GM13977 (cell line): Measurements from ENCODE around the gene OR13A1.
"Not testable (repeated sequence)": the region's sequence is repeated elsewhere in the genome, so short reads cannot be mapped to it uniquely, and the experiment has no call there.

ENCODE experiments used
- DNase-seq: peaks from one replicate; pipeline ENCODE4 v3.0.0; 2012; ENCODE audit warnings: low spot score
- in situ Hi-C: fragments of 300-500 bp; cut with MboI; formaldehyde crosslinking; loops from one replicate; pipeline ENCODE4 v1.12.0; 2022; ENCODE audit warnings: low sequenced_read_pairs, low pct_unique_long_range_greater_than_20kb, mixed read lengths, inconsistent platforms; ENCODE audit not compliant: unreplicated experiment
- TF ChIP-seq, protein P1 (sequence below): IDR thresholded peaks from 2 replicates; pipeline ENCODE4 v1.5.1; 2012; ENCODE audit warnings: mild to moderate bottlenecking, control low read depth; ENCODE audit not compliant: insufficient read depth; ENCODE audit errors: extremely low read depth, missing control alignments

Gene OR13A1

GRCh38 chr10:45274364-45274763 lies 41.0 kb downstream of the OR13A1 start:
- in situ Hi-C loops = no loop called here
- TF ChIP-seq, protein P1, sequence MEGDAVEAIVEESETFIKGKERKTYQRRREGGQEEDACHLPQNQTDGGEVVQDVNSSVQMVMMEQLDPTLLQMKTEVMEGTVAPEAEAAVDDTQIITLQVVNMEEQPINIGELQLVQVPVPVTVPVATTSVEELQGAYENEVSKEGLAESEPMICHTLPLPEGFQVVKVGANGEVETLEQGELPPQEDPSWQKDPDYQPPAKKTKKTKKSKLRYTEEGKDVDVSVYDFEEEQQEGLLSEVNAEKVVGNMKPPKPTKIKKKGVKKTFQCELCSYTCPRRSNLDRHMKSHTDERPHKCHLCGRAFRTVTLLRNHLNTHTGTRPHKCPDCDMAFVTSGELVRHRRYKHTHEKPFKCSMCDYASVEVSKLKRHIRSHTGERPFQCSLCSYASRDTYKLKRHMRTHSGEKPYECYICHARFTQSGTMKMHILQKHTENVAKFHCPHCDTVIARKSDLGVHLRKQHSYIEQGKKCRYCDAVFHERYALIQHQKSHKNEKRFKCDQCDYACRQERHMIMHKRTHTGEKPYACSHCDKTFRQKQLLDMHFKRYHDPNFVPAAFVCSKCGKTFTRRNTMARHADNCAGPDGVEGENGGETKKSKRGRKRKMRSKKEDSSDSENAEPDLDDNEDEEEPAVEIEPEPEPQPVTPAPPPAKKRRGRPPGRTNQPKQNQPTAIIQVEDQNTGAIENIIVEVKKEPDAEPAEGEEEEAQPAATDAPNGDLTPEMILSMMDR = no peak
- no peak for DNase-seq

GRCh38 chr10:45267777-45268176 lies 47.6 kb downstream of the OR13A1 start:
- in situ Hi-C loops, DNase-seq: not testable (repeated sequence)

GRCh38 chr10:45265996-45266395 lies 49.4 kb downstream of the OR13A1 start:
- TF ChIP-seq, protein P1 = no peak
- in situ Hi-C loops = no loop called here
- DNase-seq = no peak

DNA sequence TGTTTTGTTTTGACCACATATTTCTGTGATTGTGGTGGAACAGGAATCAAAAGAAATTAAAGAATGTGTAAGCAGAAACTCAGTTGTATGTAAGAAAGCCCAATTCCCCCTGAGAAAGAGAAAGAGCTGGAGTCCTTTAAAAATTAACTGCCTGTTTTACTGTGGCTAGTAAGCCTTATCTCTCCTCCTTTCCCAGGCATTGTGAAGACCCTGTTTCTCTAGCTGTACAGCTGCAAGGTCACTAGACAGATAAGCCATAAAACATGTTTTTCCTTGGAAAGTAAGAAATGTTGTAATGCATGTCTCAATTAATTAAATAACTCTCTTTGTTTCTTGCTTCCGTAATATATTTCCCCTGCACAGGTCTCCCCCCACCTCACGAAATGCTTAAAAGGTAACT lies 53.5 kb downstream of the OR13A1 start:
- TF ChIP-seq, protein P1 = no peak
- in situ Hi-C loops = no loop called here
- DNase-seq = no peak

- no peak for DNase-seq
- TF ChIP-seq, protein P1 = no peak
- in situ Hi-C loops = no loop called here
Observed at GRCh38 chr10:45261243-45261775, 54.1 kb downstream of the OR13A1 start.

DNA sequence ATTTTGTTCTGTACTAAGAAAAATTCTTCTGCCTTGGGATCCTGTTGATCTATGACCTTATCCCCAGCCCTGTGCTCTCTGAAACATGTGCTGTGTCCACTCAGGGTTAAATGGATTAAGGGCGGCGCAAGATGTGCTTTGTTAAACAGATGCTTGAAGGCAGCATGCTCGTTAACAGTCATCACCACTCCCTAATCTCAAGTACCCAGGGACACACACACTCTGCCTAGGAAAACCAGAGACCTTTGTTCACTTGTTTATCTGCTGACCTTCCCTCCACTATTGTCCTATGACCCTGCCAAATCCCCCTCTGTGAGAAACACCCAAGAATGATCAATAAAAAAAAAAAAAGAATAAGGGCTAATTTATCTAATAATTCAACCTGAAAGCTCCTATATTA lies 54.8 kb downstream of the OR13A1 start:
- in situ Hi-C loops = not testable (repeated sequence)

DNA sequence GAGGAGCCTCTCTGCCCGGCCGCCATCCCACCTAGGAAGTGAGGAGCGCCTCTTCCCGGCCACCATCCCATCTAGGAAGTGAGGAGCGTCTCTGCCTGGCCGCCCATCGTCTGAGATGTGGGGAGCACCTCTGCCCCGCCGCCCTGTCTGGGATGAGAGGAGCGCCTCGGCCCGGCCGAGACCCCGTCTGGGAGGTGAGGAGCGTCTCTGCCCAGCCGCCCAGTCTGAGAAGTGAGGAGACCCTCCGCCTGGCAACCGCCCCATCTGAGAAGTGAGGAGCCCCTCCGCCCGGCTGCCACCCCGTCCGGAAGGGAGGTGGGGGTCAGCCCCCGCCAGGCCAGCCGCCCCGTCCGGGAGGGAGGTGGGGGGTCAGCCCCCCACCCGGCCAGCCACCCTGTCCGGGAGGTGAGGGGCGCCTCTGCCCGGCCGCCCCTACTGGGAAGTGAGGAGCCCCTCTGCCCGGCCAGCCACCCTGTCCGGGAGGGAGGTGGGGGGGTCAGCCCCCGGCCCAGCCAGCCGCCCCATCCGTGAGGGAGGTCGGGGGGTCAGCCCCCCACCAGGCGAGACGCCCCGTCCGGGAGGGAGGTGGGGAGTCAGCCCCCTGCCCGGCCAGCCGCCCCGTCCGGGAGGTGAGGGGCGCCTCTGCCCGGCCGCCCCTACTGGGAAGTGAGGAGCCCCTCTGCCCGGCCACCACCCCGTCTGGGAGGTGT lies 55.5 kb downstream of the OR13A1 start:
- in situ Hi-C loops = loop anchor here (10.0 kb wide), 1 partner anchor 765 kb away; no protein-coding TSS in a partner anchor
- DNase-seq = not testable (repeated sequence)

More for the DNA sequence above, 54.8 kb downstream of the OR13A1 start:
- DNase-seq = not testable (repeated sequence)

- TF ChIP-seq, protein P1 = no peak
- in situ Hi-C loops = loop anchor here (10.0 kb wide), 1 partner anchor 767 kb away; no protein-coding TSS in a partner anchor
- no peak for DNase-seq
Observed at GRCh38 chr10:45257600-45257999, 57.8 kb downstream of the OR13A1 start.
